LoVo (cell line): ENCODE measurements around the gene CAPZB.

Experiments used
- DNase-seq: peaks from one replicate; pipeline ENCODE4 v3.0.0-alpha.2; 2016; ENCODE audit warnings: low spot score

The CAPZB gene

DNA sequence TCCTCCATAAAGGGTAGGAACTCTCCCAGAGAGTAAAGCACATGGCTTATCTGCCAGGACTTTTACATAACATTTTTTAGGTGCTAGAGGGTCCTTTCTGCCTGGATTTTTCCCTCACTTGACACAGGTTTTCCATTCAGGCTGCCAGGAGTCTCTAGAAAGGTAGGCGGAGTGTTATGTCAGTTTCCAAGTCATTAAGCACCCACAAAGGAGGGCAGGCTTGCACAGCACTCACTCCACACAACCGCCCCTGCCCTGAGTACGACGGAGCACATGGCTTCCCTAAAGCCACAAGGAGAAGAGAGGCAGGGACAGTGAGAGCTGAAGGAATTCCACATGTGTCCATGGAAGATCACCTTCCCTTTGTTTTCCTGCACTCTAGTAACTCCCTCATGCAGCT, 55.7 kb downstream of the CAPZB start:
- no peak for DNase-seq

DNA sequence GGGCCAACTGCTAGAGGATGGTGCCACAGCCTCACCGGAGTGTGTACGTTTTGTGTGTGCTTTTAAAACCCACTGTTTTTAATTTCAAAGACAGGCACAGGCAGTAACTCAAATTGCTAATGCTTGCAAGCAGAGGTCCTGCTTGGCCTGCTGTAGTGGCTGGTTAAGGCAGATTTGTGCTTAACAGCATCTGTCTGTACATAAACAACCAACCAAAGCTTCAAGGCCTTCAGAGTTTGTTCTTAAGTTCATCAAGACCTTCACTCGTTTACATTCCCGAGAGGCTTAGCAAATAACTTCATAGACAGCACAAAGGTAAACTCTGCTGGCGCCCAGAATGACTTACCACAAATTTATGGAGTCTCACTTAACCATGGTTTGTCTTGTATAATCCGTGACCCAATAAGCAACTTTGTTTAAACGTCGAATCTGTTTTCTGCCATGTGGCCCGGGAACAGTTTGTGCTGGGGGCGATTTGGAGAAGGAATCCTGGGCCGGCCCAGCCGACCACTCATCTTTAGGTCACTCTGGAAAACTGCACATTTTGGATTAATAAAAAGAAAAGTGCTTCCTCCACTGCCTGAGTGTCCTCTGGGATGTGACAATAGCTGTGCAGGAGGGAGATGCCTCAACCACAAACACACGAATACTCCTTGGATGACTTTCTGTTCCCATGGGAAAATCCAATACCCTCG, 58.1 kb downstream of the CAPZB start:
- DNase-seq, result no peak

DNA sequence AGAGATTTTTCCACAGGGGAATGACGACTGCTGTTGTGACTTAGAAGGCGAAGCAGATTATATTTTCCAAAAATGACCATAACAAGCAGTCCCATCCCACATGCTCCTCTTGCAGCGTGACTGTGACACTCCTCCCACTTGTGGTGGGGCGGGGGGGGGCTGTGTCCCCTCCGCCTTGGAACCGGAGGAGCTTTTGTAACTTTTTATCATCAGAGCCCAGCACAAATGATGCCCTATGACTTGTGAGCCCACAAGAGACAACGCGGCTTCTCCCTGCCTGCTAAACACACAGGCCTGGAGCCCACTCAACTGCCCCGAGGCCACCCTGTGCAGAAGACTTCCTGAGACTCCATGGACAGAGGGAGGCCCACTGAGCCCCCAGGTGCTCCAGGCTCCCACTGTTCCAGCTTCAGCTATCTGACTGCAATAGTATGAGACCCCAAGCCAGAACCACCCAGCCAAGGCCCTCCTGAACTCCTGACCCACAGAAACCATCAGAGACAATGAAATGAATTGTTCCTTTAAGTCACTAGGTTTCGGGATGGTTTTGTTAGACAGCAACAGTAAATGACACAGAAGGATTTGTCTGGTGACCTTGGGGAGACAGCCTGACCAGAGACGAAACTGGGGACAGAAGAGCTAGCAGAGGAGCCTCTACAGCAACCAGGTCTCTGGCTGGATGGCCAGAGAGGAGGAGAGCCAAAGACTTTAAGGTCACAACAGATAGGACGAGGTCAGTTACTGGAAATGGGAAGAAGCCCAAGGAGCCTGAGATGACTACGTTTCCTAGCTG, 58.8 kb downstream of the CAPZB start:
- DNase-seq, result no peak

DNA sequence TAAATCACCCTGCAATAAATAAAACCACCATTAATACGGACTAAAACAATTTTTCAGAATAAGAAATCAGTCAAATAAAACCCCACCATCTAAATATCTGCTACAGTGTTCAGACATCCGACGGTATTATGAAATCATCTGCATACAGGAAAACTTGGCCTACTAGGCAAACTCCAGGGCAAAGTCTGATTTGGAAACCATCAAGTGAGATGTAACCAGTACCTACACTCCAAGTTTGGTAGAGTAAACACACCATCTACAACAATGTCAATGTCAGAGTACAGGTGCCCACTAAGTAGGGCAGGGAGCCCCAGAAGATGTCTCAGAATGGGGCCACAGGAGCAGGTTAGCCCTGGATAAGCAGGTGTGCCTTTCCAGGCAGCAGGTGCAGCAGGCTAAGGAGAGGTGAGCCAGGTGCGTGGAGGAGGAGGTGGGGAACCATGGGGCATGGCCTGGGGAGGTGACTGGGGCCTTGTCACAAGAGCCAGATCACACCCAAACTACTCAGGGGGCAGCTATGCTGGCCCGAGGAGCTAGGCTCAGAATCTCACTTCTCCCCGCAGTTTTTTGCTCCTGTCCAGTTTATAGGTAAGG, 59.6 kb downstream of the CAPZB start:
- DNase-seq, result no peak

DNA sequence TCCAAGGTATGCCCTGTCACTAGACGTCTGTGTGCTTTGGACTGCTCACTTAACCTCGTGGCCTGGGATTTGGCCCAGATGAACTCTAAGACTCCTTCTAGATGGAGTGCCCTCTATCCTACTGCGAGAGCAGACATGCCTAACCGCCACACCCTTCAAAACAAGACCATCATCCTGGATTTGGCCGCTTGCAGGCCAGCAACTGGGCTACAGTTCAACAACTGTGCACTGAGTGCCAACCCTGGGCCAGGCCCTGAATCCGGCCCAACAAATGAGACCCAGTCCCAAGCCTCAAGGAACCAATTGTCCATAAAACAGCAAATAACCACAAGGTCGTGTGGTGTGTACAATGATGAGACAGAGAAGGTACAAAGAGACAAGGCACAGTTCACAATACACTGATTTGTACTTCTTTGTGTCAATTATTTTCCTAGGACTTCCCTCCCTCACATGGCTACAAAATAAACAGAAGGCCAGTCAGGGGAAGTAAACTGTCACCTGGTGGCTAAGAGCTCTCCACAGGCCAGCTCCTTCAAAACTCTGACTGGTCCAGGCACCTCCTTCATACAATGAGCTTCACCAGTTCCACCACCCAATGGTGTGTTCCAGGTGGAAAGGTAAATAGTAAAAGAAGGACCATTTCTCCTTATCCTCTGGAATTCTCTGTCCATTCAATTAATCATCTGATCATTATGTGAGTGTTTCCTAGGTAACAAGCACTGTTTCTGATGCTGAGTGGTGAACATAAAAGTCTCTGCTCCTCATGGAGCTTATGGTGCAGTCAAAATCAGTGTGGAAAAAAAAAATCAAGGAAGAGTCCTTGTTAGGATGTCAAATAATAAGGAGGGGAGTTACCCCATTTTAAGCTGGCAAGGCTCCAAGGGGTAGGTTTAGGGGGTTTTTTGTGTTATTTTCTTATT, 60.4 kb downstream of the CAPZB start:
- no peak for DNase-seq

DNA sequence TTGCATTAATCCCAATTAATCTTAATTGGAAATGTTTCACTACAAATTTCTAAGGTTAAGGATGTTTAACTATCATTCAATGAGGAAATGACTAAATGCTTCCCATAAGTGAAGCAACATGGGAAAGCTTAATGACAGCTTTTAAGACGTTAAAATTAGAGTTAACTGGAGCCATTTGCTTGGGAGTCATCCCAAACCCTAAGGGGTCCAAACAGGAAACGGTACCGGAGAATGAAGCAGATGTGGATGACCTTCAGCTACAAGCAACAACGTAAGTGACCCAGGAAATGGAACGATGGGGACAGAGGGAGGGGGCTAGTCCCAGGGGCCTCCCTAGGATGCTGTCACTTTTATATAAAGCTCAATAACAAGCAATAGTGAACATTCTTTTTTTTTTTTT, 62.2 kb downstream of the CAPZB start:
- DNase-seq, result no peak

DNA sequence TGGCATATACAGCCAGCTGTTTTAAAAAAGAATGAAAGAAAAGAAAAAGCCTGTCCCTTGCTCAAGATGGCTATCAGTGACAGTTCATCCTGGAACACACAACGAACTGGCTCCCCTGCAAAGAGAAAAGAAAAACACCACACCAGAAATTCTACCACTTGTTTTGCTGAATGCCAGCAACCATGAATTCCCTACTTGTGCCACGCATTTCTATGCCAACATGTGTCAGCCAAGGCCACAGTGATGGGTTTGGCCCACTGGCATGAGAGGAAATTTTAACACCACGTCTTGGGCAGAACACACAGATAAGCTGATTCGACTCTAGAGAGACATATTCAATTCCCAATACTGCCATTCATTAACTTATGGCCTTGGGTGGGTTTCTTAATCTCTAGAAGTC, 64.0 kb downstream of the CAPZB start:
- DNase-seq, result no peak

DNA sequence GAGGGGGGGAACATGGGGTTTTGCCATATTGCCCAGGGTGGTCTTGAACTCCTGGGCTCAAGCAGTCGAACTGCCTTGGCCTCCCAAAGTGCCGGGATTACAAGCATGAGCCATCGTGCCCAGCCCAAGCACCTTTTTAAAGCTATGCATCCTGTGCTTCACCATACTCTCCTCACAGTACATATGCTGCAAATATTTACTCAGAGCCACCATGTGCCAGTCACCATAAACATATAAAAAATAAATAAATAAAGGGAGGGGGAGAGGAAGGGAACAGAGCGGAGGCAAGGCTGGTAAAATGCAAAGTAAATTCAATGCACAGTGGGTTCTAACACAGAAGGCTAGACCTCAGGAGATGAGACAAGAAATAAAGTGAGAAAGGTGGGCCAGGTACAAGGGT, 64.7 kb downstream of the CAPZB start:
- DNase-seq, result no peak

DNA sequence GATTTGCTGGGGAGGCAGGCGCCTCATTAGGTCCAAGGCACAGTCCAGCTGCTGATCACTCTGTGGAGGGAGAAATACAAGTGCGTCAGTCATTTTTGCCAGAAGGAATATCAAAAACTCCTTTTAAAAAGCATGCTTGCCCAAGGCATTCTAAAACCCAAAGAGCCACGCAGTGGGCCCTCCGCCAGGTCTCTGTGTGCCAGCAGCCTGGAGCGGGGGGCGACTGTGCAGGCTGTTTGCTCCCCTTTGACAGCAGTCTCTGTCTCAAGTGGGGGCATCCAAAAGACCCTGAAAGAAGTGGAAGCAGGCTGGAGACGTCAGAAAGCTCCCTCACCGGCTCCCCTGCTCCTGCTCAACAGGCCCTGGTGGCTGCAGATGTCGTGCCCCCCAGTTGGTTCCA, 65.6 kb downstream of the CAPZB start:
- DNase-seq, result no peak

DNA sequence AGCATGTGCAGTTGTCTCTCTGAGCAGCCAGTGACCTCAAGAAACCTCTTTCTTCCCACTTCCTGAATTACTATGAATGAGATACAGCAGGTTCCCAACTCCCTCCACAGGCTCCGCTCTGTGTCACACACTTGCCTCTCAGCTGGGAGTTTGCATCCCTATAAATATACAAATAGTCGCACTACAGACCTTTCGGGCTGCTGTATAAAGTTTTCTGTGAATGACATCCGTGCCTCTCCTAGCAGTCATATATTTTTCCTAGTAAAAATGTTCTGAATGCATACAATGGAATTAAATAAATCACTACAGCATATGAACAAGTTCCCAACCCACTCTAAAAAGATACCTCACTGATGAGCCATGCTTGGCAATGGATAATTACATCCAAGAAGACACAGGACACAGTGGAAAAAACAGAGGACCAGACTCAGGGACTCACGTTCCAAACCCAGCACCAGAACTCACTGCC, 66.8 kb downstream of the CAPZB start:
- DNase-seq, result no peak

DNA sequence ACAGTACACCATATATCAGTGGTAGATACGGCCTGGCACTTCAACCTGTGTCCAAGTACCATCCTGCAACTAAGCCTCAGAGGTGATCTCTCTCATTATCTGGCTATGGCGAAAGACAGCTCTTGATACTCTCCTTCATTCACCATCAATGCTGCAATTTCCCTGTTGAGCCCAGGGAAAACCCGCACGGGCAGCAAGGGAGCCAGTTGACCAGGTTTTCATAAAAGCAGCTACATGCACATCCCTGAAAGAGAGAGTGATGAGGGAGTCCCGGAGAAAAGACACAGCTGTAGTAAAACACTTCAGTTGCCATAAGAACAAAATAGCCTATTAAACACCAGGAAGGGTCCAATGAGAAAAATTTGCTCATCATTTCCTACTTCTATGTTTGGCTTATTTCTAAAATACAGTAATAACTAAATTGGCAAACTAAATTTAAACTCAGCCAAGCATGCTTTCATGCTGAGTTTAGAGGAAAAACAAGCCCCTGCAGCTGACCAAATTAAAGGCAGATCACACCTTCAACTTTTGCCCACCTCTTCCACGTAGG, 68.3 kb downstream of the CAPZB start:
- no peak for DNase-seq

DNA sequence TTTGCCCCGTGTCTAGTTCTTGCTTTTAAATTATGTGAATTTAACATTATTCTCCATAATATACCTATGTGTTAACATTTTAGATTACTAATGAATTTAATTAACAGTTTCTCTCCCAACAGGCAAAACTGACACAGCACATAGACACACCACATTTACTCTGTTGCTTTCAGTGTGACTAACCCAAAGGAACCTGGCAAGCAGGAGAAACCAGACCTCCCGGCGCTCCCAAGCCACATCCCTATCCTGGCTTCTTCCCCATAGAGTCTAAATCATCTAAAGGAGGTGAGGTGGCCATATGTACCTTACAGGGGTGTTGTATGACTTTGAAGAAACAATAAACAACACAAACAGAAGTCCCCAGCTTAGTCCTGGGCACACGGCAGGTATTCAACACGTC, 69.2 kb downstream of the CAPZB start:
- no peak for DNase-seq

DNA sequence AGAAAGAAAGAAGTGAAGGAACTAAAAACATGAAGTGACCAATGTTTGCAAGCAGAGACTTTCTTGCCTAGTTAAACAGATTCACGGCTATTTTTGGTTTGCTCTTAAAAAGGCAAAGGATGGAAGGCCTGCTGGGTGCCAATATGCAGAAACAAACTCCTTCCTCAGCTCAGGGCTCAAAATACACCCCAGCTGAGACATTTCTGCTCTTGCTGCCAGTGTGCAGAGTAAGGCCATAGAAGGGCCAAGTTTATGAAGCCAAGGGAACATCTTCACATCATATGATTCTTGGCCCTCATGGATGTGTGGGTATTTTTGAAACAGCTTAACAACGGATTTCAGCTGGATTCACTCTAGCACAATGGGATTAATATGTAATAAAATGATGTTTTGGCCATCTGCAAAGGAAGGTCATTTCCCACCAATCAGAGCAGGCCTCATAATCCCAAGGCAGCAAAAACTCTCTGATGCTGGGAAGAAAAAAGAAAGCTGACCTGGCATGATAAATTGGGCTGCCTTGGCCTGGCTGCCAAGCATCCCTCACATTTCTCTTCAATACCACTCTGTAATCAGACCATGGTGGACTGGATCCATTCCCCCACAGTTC, 70.7 kb downstream of the CAPZB start:
- DNase-seq, result no peak

DNA sequence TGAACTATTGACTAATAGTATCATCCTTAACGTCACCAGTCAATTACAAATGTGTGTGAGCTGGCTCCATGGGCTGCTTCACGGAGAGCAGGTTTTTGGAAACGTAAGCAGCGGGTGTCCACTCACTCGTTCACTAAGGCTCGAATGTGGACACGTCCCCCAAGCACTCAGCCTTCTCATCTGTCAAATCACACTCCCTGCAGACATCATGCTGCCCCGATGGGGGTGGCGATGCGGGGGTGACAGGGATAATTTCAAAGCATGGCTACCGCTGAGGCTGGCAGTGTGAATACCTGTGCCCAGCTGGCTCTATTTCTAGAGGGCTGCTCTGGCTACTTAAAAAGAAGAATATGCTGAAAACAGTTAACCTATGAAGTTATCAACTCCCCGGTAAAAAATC, 71.3 kb downstream of the CAPZB start:
- DNase-seq, result no peak

DNA sequence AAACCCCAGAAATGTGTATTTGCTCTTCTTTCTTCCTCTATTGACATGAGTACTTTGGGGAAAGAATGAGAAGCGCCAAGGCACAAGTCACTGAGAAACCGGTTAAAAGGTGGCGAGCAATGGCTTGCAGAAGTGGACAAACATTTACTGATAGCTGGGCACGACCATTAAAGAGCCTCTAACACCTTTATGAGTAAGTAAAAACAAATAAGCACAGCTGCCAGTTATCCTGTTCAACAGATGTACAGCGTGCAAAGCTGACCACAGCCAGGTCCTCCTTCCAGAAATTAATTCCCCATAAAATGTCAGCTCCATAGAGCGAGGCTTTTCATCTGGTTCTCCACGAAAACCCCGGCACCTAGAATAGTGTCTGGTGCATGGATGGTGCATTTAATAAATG, 72.7 kb downstream of the CAPZB start:
- DNase-seq, result no peak

DNA sequence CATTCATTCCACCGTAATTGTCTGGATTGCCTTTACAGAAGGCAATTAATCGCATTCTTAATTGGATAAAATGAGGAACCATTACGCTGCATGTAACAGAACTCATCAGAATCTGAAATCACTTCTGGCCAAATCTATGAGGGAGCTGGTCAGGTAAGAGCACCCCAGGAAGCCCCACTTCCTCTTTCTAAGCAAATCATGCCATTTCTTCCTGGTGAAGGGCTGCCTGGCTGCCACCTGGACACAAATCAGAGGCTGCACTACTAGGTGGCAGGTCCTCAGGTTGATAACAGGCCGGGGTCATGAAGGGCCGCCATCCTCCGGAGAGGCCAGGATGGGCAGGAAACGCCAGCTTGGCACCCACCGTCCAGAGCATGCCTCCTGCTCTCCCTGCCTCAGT, 73.7 kb downstream of the CAPZB start:
- DNase-seq, result no peak

DNA sequence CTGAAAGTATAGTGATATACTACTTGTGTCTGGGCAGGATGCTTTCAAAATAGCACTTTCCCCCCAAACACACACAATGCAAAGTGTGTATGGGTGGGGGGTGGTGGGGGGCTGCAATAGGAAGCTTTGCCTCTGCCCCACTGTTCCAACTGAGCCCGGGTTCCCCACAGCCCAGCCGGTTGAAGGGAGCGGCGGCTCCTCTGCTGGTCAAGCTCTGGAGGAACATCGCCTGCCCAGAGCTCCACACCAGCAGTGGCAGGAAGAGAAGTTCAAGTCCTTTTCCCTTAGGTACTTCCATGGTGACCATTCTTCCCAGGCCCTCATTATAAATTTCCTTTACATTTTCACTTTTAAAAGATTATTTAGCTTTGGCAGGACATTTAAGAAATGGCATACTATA, 74.9 kb downstream of the CAPZB start:
- DNase-seq, result no peak

DNA sequence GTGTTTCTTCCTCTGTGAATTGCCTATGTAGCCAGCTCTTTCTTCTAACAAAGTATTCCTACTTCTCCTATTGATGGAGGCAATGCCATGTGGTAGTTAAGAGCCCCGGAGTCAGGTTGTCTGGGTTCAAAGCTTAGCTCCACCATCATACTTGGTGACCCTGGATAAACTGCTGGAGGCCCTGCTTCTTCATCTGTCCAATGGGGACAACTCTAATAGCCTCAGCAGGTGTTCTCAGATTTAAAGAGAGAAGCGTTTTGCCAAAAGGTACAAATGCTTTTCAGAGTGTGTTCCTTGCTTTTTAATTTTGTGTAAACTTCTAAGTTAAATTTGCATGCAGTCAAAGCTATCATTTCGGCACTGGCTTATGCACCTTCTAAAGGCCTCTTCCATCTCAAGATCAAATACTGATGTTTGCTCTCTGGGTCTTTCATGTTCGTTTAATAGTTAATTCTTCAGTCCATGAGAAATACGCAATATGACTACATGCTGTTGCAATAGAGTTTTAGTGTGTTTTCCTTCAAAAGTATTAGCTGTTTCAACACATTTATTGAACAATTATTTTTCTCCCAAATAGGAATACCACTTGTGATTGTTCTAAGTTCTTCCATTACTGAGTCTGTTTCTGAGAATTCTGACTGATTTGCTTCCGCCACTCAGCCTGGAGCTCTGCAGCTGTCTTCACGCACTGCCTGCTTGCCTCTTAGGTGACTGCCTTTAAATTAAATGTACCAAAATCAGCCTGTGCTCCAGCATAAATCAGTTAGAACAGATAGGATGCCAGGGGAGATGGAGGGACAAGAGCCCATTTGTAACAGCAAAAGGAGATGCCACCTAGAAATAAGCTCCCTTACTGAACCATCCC, 75.6 kb downstream of the CAPZB start:
- no peak for DNase-seq

DNA sequence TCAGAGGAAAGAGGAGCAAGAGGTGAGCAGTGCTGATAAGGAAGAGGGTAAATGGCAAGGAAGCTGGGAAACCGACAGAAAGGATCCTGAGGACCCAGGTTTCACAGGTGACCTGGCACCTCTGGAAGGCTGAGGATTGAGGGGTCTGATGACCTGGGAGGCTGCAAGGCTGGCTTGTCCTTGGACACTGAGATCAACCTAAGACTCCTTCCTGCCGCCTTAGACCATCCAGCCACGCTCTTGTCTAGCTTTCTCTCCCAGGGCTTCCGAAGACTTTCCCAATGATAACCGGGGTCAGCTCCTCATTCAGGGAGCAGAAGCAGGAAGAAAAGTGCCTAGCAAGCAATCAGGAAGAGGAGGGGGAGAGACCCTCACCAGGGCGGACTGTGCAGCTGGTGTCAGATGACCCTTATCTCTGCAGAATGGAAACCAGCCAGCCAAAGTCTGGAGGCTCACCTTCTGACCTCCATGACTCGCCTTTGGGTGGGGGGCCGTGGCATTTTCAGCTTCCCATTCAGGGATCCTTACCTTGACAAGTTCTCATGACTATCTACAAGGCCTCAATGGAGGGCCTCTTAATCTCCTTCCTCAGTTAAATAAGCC, 77.7 kb downstream of the CAPZB start:
- no peak for DNase-seq

DNA sequence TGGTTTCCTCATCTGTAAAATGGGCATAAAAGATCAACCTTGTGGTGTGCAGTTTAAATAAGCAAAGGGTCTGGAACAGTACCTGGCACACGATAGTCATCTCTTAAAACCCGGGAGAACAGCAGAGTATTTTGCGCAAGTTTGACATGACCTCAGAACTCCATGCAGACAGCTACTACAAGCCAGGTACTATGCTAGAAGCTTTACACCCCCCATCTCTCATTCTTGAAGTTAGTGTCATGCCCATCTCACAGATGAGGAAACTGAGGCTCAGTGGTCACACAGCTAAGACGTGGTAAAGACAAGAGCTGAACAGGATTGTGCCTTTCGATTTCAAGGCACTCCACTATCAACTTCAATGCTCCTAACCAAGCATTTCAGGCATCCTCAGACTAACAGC, 78.7 kb downstream of the CAPZB start:
- no peak for DNase-seq
